ENCODE data around the gene PANK4. TPM values are rescaled to one million over a fixed set of nuclear protein-coding genes. Genes with fewer than 3 reads are reported as not detected.
"Not testable (repeated sequence)": the region's sequence is repeated elsewhere in the genome, so short reads cannot be mapped to it uniquely, and the experiment has no call there.

PANK4 gene
- total RNA-seq, 1 experiment from 2014 or later = 20.5 TPM

DNA sequence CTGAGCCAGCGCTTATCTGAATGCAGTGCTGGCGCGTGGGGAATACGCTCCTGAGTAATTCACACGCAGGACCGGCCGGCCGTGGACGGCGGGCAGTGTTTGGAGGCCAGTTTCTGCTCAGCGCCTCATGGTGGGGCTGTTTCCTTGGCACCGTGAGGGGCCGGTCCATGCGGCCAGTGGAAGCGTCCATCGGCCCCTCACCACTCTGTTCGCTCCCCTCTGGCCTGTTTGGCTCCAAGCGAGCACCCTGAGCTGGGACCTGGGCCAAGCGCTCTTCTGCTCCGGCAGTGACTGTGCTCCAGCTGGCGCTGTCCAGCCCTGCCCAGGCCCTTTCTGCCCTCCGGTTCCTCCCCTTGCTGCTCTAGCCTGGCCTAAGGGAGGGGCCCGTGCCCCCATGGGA lies 66.6 kb downstream of the PANK4 start:
- ChIA-PET CTCF (no interaction called here), POLR2A (ENCODE audit: unreplicated experiment) (no interaction called here)
- Histone ChIP-seq H3K4me3 (no peak overlapping the region), H2AFZ (no peak overlapping the region), H3K79me2 (ENCODE audit: low read depth) (no peaks in the 10 kb centered on the region), H3F3A (ENCODE audit: insufficient read depth, low read depth) (no peaks in the 10 kb centered on the region), H3K27me3 (ENCODE audit: insufficient read depth, low read depth) (peaks cover 25% of the 10 kb centered on the region), H3K27ac (no peak overlapping the region), H3K36me3 (ENCODE audit: low read depth) (no peaks in the 10 kb centered on the region), H3K4me2 (0 out of 2 replicates have a peak overlapping the region, but pooled peaks have one; percentile 7), H3K4me1 (replicated peaks; ENCODE audit: insufficient read depth) (peaks cover 8% of the 10 kb centered on the region; the same call in 1 of the 2 replicates), H3K9me2 (ENCODE audit: insufficient read depth) (no peaks in the 10 kb centered on the region), H3K9me3 (ENCODE audit: insufficient read depth, low read depth) (no peaks in the 10 kb centered on the region), H4K20me1 (ENCODE audit: insufficient read depth) (no peaks in the 10 kb centered on the region; the same call in 1 of the 2 replicates)
- TF ChIP-seq, protein P1, sequence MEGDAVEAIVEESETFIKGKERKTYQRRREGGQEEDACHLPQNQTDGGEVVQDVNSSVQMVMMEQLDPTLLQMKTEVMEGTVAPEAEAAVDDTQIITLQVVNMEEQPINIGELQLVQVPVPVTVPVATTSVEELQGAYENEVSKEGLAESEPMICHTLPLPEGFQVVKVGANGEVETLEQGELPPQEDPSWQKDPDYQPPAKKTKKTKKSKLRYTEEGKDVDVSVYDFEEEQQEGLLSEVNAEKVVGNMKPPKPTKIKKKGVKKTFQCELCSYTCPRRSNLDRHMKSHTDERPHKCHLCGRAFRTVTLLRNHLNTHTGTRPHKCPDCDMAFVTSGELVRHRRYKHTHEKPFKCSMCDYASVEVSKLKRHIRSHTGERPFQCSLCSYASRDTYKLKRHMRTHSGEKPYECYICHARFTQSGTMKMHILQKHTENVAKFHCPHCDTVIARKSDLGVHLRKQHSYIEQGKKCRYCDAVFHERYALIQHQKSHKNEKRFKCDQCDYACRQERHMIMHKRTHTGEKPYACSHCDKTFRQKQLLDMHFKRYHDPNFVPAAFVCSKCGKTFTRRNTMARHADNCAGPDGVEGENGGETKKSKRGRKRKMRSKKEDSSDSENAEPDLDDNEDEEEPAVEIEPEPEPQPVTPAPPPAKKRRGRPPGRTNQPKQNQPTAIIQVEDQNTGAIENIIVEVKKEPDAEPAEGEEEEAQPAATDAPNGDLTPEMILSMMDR (conservative IDR thresholded peaks at IDR 0.05) = no peak
- no peak for TF ChIP-seq EZH2 (IDR thresholded peaks at IDR 0.05; ENCODE audit: low read depth)
- BruUV-seq (replicated peaks) = no TSS peak
- DNase-seq = peak; percentile 55
- intact Hi-C loops (cut with micrococcal nuclease; ENCODE audit: unreplicated experiment) = loop anchor here (2.0 kb wide), 1 partner anchor 87 kb away; no protein-coding TSS in a partner anchor

DNA sequence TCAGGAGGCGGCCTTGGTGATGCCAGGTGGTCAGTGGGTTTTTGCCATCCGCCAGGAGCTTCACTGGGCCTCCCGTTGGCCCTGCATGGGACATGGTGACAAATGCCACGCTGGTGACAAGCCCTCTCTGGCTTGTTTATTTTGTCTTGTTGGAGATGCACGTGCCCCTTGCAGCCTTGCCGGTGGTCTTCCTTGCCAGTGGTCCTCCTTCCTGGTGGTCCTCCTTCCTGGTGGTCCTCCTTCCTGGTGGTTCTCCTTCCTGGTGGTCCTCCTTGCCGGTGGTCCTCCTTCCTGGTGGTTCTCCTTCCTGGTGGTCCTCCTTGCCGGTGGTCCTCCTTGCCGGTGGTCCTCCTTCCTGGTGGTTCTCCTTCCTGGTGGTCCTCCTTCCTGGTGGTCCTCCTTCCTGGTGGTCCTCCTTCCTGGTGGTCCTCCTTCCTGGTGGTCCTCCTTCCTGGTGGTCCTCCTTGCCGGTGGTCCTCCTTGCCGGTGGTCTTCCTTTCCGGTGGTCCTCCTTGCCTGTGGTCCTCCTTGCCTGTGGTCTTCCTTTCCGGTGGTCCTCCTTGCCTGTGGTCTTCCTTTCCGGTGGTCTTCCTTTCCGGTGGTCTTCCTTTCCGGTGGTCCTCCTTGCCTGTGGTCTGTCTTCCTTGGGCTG lies 67.2 kb downstream of the PANK4 start:
- H3K36me3 ChIP-seq (ENCODE audit: low read depth); BruUV-seq (replicated peaks); POLR2A ChIA-PET (ENCODE audit: unreplicated experiment); H4K20me1 ChIP-seq (ENCODE audit: insufficient read depth); H3F3A ChIP-seq (ENCODE audit: insufficient read depth, low read depth); H3K9me2 ChIP-seq (ENCODE audit: insufficient read depth); H3K4me2 ChIP-seq; H2AFZ ChIP-seq; CTCF ChIA-PET; H3K27ac ChIP-seq; DNase-seq; H3K79me2 ChIP-seq (ENCODE audit: low read depth); H3K4me1 ChIP-seq (replicated peaks; ENCODE audit: insufficient read depth); H3K4me3 ChIP-seq; H3K9me3 ChIP-seq (ENCODE audit: insufficient read depth, low read depth): not testable (repeated sequence)
- peaks cover 20% of the 10 kb centered on the region for H3K27me3 ChIP-seq (ENCODE audit: insufficient read depth, low read depth)
- intact Hi-C loops (cut with micrococcal nuclease; ENCODE audit: unreplicated experiment) = loop anchor here (2.0 kb wide), 1 partner anchor 88 kb away; no protein-coding TSS in a partner anchor

DNA sequence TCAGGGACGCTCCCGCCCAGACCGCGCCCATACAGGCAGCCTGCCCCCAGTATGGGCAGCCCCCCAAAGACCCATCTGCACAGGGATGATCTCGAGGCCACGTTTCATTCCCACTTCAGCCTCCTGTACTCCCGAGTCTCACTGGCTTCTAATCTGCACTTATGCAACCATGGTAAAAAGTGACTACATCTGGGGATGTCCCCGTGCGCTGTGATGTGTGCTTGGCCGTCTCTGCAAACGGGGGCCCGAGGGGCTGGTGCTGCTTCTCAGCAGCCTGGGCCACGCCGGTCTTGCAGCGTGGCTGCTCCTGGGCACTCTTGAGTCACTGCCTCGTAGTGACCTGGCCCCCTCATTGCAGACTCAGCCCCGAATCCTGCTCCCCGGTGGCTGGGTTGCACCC lies 67.7 kb downstream of the PANK4 start:
- Histone ChIP-seq H2AFZ (no peak overlapping the region), H4K20me1 (ENCODE audit: insufficient read depth) (no peaks in the 10 kb centered on the region), H3K9me2 (ENCODE audit: insufficient read depth) (no peaks in the 10 kb centered on the region), H3K4me2 (no peak overlapping the region), H3K27ac (no peak overlapping the region), H3K9me3 (ENCODE audit: insufficient read depth, low read depth) (no peaks in the 10 kb centered on the region), H3K27me3 (ENCODE audit: insufficient read depth, low read depth) (peaks cover 14% of the 10 kb centered on the region), H3K4me3 (no peak overlapping the region), H3K36me3 (ENCODE audit: low read depth) (no peaks in the 10 kb centered on the region), H3K4me1 (replicated peaks; ENCODE audit: insufficient read depth) (peaks cover 8% of the 10 kb centered on the region; the same call in 1 of the 2 replicates), H3K79me2 (ENCODE audit: low read depth) (no peaks in the 10 kb centered on the region), H3F3A (ENCODE audit: insufficient read depth, low read depth) (no peaks in the 10 kb centered on the region)
- BruUV-seq (replicated peaks) = no TSS peak
- no peak for TF ChIP-seq EZH2 (IDR thresholded peaks at IDR 0.05; ENCODE audit: low read depth)
- TF ChIP-seq, protein P1 (conservative IDR thresholded peaks at IDR 0.05) = no peak
- intact Hi-C loops (cut with micrococcal nuclease; ENCODE audit: unreplicated experiment) = loop anchor here (2.0 kb wide), 1 partner anchor 88 kb away; no protein-coding TSS in a partner anchor
- POLR2A ChIA-PET (ENCODE audit: unreplicated experiment) = no interaction called here
- no peak for DNase-seq
- CTCF ChIA-PET = no interaction called here

Other genes starting within 250 kb of the PANK4 start
- 47.8 and 51.0 TPM in 2 replicates for gene MORN1, start 135.0 kb downstream of the PANK4 start, total RNA-seq (2021)
- 109 and 131 TPM in 2 replicates for gene RER1, start 134.8 kb downstream of the PANK4 start, total RNA-seq (2021)
- gene PEX10, start 114.0 kb downstream of the PANK4 start, total RNA-seq (2021) = 24.3 and 26.3 TPM in 2 replicates
- 0.98 and 1.5 TPM in 2 replicates for gene PLCH2, start 50.3 kb downstream of the PANK4 start, total RNA-seq (2021)
- gene HES5, start 3.7 kb upstream of the PANK4 start, total RNA-seq (2021) = not detected in 2 replicates
- gene TNFRSF14, start 29.8 kb upstream of the PANK4 start, total RNA-seq (2021) = 9.9 and 13.8 TPM in 2 replicates
- 26.1 and 35.3 TPM in 2 replicates for gene PRXL2B, start 60.2 kb upstream of the PANK4 start, total RNA-seq (2021)
- gene MMEL1, start 106.4 kb upstream of the PANK4 start, total RNA-seq (2021) = 2.7 and 4.9 TPM in 2 replicates